ENCODE data around the gene CSPG5.

DNA sequence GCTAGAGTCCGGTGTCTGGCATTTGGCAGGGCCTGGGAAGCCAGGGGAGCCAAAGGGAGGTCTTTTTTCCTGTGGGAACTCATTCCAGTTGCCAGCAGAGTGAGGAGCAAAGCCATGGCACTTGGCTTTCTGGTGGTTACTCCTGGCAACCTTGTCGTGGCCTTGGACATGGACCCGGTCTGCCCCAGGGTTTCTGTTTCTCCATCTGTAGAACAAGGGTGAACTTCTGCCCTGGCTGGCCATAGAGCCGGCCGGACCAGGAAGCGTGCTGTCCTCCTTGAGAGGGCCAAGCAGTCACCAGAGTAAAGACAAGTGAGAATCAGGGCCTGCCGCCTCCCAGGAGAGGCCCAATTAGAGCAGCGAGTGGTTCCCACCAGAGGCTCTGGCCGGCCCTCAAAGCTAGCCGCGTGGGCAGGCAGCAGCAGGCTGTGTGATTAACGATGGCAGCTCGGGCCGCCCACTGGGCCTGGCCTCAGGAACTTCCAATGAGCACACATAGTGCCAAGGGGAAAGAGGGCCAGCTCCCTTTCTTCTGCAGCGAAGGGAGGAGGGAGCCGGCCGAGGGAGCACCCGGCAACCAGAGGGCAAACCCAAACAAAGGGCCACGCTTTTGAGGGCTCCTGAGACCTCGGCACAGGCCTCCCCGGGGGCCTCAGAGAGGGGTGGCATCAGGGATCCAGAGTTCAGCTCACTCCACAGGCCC, 36.0 kb downstream of the CSPG5 start:
- no peak for TF ChIP-seq POLR2A (IDR thresholded peaks at IDR 0.05; ENCODE audit: low read depth, low read length)
- TF ChIP-seq POLR2AphosphoS5 (IDR thresholded peaks at IDR 0.05; ENCODE audit: low read depth, low read length), result no peak
